Muscle of leg (tissue), 11 donors: ENCODE data around the gene KBTBD13. TPM values are rescaled to one million over a fixed set of nuclear protein-coding genes. Genes with fewer than 3 reads are reported as not detected.
"Not testable (repeated sequence)": the region's sequence is repeated elsewhere in the genome, so short reads cannot be mapped to it uniquely, and the experiment has no call there.

Experiments used
- DNase-seq: peaks from one replicate; pipeline ENCODE4 v3.0.0; 2013
- H3K27ac ChIP-seq: one replicate; pipeline ENCODE4 v1.5.1; 2013; ENCODE audit warnings: mild to moderate bottlenecking, low read length, control low read depth
- H3K27me3 ChIP-seq: one replicate; pipeline ENCODE4 v1.6.1; 2013; ENCODE audit warnings: low read length; ENCODE audit not compliant: control insufficient read depth, insufficient read depth
- H3K36me3 ChIP-seq: one replicate; pipeline ENCODE4 v1.6.1; 2013; ENCODE audit warnings: low read length; ENCODE audit not compliant: control insufficient read depth, insufficient read depth
- H3K4me1 ChIP-seq: one replicate; pipeline ENCODE4 v1.6.1; 2013; ENCODE audit warnings: low read length; ENCODE audit not compliant: control insufficient read depth, insufficient read depth
- H3K4me3 ChIP-seq: one replicate; pipeline ENCODE4 v1.5.1; 2013; ENCODE audit warnings: low read length, control low read depth
- H3K9me3 ChIP-seq: replicated peaks from 2 replicates; pipeline ENCODE4 v1.6.1; 2013; ENCODE audit warnings: low read depth, low read length; ENCODE audit not compliant: control insufficient read depth
- WGBS: methylation state at CpG from one replicate; pipeline ENCODE4 v1.1.5; 2013; ENCODE audit warnings: missing lambda C conversion rate; ENCODE audit not compliant: insufficient coverage; 5-methylcytosine and 5-hydroxymethylcytosine counted together
- polyA plus RNA-seq, 8 donors: library from polyadenylated mRNA; unstranded; fragments of 120-200 nt; gene quantifications; one replicate each; pipeline versions ENCODE4 v1.2.1 to v1.2.3, GENCODE V29; 2013; ENCODE audit warnings: inconsistent platforms in 1 of 8, low replicate concordance in 1 of 8; ENCODE audit not compliant: insufficient read length in 8 of 8, insufficient read depth in 1 of 8
- total RNA-seq: library from RNA; stranded (reverse); fragments of 120-200 nt; gene quantifications from one replicate; pipeline ENCODE4 v1.2.4, GENCODE V29; 2013

The KBTBD13 gene
- total and polyA plus RNA-seq, 9 donors: 0.48 to 2.5 (median 1.6) TPM

DNA sequence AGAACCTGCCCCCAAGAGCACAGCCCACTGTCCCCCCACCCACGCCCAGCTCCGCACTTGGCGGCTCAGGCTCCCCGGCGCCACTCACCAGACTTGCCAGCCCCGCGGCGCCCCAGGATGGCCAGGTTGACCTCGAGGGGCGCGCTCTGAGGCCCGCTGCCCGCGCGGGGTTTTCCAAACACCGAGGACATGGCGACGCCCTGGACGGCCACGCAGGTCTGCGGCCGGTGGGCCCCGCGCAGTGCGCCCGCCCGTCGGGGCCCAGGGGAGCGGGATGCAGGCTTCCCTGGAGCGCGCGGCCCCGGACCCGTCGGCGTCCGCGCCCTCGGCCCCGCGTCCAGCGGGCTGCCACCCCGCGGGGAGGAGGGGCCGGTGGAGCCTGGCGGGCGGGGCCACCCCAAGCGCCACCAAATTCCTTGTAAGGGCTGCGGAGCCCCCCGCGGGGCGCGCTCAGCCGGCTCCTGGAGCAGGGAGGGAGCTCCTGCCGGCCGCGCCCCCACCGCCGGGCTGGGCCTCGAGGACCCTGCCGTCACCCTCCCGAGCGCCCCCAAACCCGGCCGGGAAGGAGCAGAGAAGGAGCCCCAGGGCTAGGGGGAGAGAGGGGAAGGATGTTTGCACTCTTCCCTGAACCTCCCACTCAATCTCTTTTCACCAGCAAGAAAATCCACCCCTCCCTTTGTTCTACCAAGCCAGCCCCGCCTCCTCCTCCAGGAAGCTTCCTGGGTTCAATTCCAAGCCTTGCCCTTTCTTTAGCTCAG, 8.7 kb upstream of the KBTBD13 start, which contains the start of gene RASL12:
Gene RASL12 (minus strand): TSS at position 347 of the 758 bp plus-strand sequence. CDS start 156 bp downstream, at position 191.
- no peaks in the 10 kb centered on the region for H3K36me3 ChIP-seq
- WGBS: 2% methylated on average over 48 of the region's 66 CpGs
- H3K27ac ChIP-seq: peak within 1 kb of the TSS; percentile 90
- H3K4me1 ChIP-seq: peaks cover 58% of the 10 kb centered on the region
- peak within 1 kb of the TSS; percentile 45 for H3K4me3 ChIP-seq
- DNase-seq: no peak
- H3K27me3 ChIP-seq: peaks cover 29% of the 10 kb centered on the region
- H3K9me3 ChIP-seq: no peaks in the 10 kb centered on the region

GRCh38 chr15:65068403-65068788, 8.2 kb upstream of the KBTBD13 start:
- H3K27ac ChIP-seq: peak overlapping the region; percentile 70
- peaks cover 57% of the 10 kb centered on the region for H3K4me1 ChIP-seq

GRCh38 chr15:65069179-65069578, 7.4 kb upstream of the KBTBD13 start:
- Histone ChIP-seq H3K27ac (peak overlapping the region; percentile 70), H3K4me1 (peaks cover 55% of the 10 kb centered on the region), H3K36me3 (no peaks in the 10 kb centered on the region), H3K27me3 (peaks cover 29% of the 10 kb centered on the region), H3K9me3 (no peaks in the 10 kb centered on the region), H3K4me3 (no peak overlapping the region)
- DNase-seq: peak; percentile 82
- WGBS: no CpG with 5 or more reads among the region's 1 CpG

More at GRCh38 chr15:65068403-65068788, 8.2 kb upstream of the KBTBD13 start:
- peak overlapping the region; percentile 13 for H3K4me3 ChIP-seq
- DNase-seq: no peak
- no CpG with 5 or more reads among the region's 3 CpGs for WGBS
- no peaks in the 10 kb centered on the region for H3K36me3 ChIP-seq
- H3K27me3 ChIP-seq: peaks cover 29% of the 10 kb centered on the region
- H3K9me3 ChIP-seq: no peaks in the 10 kb centered on the region

- WGBS: 49% methylated on average over 3 of the region's 5 CpGs
- H3K4me1 ChIP-seq: peaks cover 55% of the 10 kb centered on the region
- no peak for DNase-seq
These were observed 6.6 kb upstream of the KBTBD13 start for GRCh38 chr15:65069779-65070546.

GRCh38 chr15:65071381-65071811, 5.2 kb upstream of the KBTBD13 start:
- no peaks in the 10 kb centered on the region for H3K36me3 ChIP-seq
- peaks cover 58% of the 10 kb centered on the region for H3K4me1 ChIP-seq
- H3K9me3 ChIP-seq: no peaks in the 10 kb centered on the region
- peaks cover 18% of the 10 kb centered on the region for H3K27me3 ChIP-seq
- H3K27ac ChIP-seq: peak overlapping the region; percentile 69
- H3K4me3 ChIP-seq: no peak overlapping the region
- WGBS: 6% methylated on average over 2 of the region's 5 CpGs
- DNase-seq: peak; percentile 78

More at GRCh38 chr15:65069779-65070546, 6.6 kb upstream of the KBTBD13 start:
- Histone ChIP-seq H3K9me3 (no peaks in the 10 kb centered on the region), H3K27me3 (peaks cover 28% of the 10 kb centered on the region), H3K27ac (peak overlapping the region; percentile 70), H3K4me3 (no peak overlapping the region), H3K36me3 (no peaks in the 10 kb centered on the region)

DNA sequence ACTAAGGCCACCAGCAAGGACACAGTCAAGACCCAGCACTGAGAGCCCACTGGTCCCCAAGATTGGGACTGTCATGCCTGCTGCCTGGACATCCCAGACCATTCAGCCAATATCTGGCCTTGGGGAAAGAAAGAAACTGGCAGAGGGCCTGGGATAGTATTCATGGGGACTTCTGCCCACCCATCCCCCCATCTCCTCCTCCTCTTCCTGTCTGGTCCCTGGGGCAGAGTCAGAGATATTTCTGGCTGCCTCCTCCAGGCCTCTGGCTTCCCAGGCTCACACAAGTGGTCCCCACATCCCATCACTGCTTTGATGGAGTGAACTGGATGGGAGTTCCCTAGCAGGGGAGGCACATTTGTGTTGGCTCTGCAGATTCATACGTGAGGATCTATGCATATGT, 4.5 kb upstream of the KBTBD13 start:
- H3K4me3 ChIP-seq: no peak overlapping the region
- peaks cover 55% of the 10 kb centered on the region for H3K4me1 ChIP-seq
- DNase-seq: peak; percentile 85
- H3K27me3 ChIP-seq: peaks cover 16% of the 10 kb centered on the region
- WGBS: no CpG with 5 or more reads among the region's 1 CpG
- H3K27ac ChIP-seq: peak overlapping the region; percentile 69
- H3K36me3 ChIP-seq: no peaks in the 10 kb centered on the region
- H3K9me3 ChIP-seq: no peaks in the 10 kb centered on the region

DNA sequence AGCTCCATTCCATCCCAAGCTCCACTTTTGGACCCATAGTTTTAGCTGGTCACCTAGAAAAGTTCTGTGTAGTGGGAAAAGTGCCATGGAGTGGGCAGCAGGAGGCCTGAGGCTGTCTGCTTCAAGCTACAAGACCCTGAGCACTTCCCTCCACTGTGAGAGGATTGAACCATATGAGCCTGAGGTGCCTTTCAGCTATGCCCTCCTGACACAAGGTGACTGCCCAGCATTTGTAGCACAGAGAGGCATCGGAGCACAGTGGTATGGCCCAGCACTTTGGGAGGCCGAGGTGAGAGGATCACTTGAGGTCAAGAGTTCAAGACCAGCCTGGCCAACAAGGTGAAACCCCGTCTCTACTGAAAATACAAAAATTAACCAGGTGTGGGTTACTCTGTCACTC, 3.9 kb upstream of the KBTBD13 start:
- peaks cover 50% of the 10 kb centered on the region for H3K4me1 ChIP-seq
- no peak for DNase-seq
- no peaks in the 10 kb centered on the region for H3K36me3 ChIP-seq
- 100% methylated on average over 2 of the region's 3 CpGs for WGBS
- H3K9me3 ChIP-seq: no peaks in the 10 kb centered on the region
- no peak overlapping the region for H3K4me3 ChIP-seq
- peak overlapping the region; percentile 31 for H3K27ac ChIP-seq
- H3K27me3 ChIP-seq: peaks cover 14% of the 10 kb centered on the region

DNA sequence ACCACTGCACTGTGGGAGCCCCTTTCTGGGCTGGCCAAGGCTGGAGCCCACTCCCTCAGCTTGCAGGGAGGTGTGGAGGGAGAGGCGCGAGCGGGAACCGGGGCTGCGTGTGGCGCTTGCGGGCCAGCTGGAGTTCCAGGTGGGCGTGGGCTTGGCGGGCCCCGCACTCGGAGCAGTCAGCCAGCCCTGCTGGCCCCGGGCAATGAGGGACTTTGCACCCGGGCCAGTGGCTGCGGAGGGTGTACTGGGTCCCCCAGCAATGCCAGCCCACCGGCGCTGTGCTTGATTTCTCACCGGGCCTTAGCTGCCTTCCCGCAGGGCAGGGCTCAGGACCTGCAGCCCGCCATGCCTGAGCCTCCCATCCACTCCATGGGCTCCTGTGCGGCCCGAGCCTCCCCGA, 1.6 kb upstream of the KBTBD13 start:
- H3K4me3 ChIP-seq, DNase-seq, H3K36me3 ChIP-seq, H3K27ac ChIP-seq, H3K9me3 ChIP-seq: not testable (repeated sequence)
- H3K4me1 ChIP-seq: peaks cover 38% of the 10 kb centered on the region
- H3K27me3 ChIP-seq: peaks cover 18% of the 10 kb centered on the region
- WGBS: 97% methylated on average over 17 of the region's 22 CpGs

GRCh38 chr15:65075607-65076395, 745 bp upstream of the KBTBD13 start:
- Histone ChIP-seq H3K4me1 (peaks cover 31% of the 10 kb centered on the region), H3K27me3 (peaks cover 18% of the 10 kb centered on the region)
- H3K4me3 ChIP-seq, DNase-seq, H3K9me3 ChIP-seq, H3K27ac ChIP-seq, H3K36me3 ChIP-seq: not testable (repeated sequence)
- WGBS: 39% methylated on average over 6 of the region's 12 CpGs
